ENCODE results near the gene ARHGEF39.
"Not testable (repeated sequence)": the region's sequence is repeated elsewhere in the genome, so short reads cannot be mapped to it uniquely, and the experiment has no call there.

Gene ARHGEF39

GRCh38 chr9:35616681-35617459 lies 48.1 kb downstream of the ARHGEF39 start:
- no peak for DNase-seq

GRCh38 chr9:35615981-35616680 lies 48.9 kb downstream of the ARHGEF39 start:
- DNase-seq: no peak

- no peak for DNase-seq
Observed at GRCh38 chr9:35612843-35613242, 52.2 kb downstream of the ARHGEF39 start.

- not testable (repeated sequence) for DNase-seq
Observed at GRCh38 chr9:35612066-35612465, 52.9 kb downstream of the ARHGEF39 start.

- DNase-seq: peak in 1 of 2 experiments; percentile 26
Observed at GRCh38 chr9:35611230-35611797, 53.7 kb downstream of the ARHGEF39 start.

- DNase-seq: no peak
Observed at GRCh38 chr9:35609820-35610163, 55.2 kb downstream of the ARHGEF39 start.
